Measurements from ENCODE around the gene MACROD2.

DNA sequence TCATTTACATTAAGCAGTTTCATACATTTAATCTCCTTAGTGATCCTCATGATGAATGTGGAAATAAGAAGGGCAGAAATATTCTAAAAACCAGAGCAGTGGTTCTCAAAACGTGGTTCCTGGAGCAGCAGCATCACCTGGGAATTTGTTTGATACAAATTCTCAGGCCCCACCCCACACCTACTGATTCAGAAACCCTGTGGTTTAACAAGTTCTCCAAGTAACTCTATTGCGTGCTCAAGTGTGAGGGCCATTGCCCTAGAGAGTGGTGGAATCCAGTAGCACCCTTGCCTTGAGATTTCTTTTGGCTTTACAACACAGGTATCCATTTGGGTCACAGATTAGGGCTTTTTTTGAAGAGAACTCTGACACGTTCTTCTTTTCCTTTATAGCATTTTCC, 696.7 kb downstream of the MACROD2 start:
- TF ChIP-seq, protein P1, sequence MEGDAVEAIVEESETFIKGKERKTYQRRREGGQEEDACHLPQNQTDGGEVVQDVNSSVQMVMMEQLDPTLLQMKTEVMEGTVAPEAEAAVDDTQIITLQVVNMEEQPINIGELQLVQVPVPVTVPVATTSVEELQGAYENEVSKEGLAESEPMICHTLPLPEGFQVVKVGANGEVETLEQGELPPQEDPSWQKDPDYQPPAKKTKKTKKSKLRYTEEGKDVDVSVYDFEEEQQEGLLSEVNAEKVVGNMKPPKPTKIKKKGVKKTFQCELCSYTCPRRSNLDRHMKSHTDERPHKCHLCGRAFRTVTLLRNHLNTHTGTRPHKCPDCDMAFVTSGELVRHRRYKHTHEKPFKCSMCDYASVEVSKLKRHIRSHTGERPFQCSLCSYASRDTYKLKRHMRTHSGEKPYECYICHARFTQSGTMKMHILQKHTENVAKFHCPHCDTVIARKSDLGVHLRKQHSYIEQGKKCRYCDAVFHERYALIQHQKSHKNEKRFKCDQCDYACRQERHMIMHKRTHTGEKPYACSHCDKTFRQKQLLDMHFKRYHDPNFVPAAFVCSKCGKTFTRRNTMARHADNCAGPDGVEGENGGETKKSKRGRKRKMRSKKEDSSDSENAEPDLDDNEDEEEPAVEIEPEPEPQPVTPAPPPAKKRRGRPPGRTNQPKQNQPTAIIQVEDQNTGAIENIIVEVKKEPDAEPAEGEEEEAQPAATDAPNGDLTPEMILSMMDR (IDR thresholded peaks at IDR 0.05), result no peak
- no peak for TF ChIP-seq POLR2A (IDR thresholded peaks at IDR 0.05)

Data from body of pancreas (tissue), 4 donors.